Activated CD4-positive, alpha-beta T cell treated with anti-CD3 and anti-CD28 coated beads, Interleukin-2, amount 50 U/mL, for 24 hours (primary cell): ENCODE data around the gene MYO16.
"Not testable (repeated sequence)": the region's sequence is repeated elsewhere in the genome, so short reads cannot be mapped to it uniquely, and the experiment has no call there.

Experiments
- DNase-seq, 2 donors: peaks; one replicate each; pipeline ENCODE4 v3.0.0-alpha.2; 2020; ENCODE audit warnings: low read depth in 1 of 2, low spot score in 1 of 2

The MYO16 gene

GRCh38 chr13:108878732-108879131 is 249.3 kb downstream of the MYO16 start:
- no peak for DNase-seq

DNA sequence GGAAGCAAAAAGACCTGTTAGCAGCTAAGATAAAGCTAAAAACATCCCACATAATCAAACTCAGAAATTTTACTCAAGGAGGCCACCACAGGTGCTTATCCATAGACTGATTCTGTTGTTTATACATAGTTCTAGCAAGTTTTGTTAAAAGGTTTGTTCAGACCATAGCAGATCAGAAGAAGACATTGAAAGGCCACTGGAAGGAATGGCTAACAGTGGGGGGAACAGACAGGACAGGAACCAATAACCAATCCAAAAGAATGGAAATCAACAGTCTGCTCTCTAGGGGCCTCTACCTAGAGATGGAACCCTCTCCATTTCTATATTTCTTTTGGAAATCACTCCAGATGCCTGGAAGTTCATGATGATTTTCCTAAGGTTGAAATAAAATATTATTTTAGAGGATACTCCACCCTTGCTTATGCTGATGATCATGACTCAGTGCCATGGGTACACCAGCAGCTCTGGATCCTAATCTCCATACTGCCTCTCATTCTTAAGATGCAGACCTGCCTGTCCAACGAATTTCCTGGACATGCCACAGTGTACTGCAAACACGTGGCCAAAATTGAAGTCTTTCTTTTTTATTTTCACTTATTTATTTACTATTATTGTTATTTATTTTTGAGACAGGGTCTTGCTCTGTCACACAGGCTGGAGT is 260.0 kb downstream of the MYO16 start:
- DNase-seq = no peak

DNA sequence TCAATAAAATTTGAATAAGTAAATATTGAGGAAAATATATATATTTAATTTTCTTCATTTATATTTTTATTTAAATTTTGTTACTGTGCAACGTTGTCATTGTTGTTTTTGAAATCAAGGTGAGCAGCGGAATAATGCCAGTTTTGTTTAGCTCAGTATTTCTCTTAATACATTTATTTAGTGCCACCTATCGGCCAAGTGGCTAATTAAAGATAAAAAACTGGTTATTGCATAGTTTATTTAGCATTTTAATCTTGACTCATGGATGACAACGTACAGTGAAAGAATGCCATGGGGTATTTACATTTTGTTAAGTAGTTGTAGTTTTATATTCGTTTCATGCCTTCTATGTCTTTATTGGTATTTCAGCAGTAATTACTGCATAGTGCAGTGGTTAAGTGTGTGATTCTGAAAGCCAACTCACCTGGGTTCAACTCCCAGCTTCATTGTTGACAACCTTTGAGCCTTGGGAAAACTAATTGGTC is 265.9 kb downstream of the MYO16 start:
- no peak for DNase-seq

GRCh38 chr13:108897955-108898354 is 268.5 kb downstream of the MYO16 start:
- no peak for DNase-seq

- DNase-seq = no peak
Measured at GRCh38 chr13:108902405-108903155, 273.2 kb downstream of the MYO16 start.

DNA sequence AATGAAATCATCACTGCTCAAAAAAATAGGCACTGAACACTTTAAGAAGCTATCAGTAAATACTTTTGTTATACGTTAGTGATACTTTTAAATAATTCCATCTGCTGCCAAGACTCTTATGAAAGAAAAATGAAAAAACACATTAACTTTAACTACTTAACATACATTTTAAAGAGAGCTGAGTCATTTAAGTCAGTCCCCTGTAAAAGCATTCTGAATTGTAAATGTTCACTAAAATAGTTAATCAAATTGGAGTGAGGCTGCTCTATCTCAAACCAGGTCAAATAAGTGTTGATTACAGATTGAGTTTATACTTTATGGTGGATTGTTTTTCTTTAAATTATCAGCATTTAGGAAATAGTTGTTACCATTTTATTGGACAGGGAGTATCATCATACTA is 274.2 kb downstream of the MYO16 start:
- no peak for DNase-seq

GRCh38 chr13:108911807-108912206 is 282.4 kb downstream of the MYO16 start:
- DNase-seq = no peak

GRCh38 chr13:108913731-108914130 is 284.3 kb downstream of the MYO16 start:
- not testable (repeated sequence) for DNase-seq

- no peak for DNase-seq
Measured at GRCh38 chr13:108915095-108915633, 285.8 kb downstream of the MYO16 start.

GRCh38 chr13:108915634-108916512 is 286.5 kb downstream of the MYO16 start:
- DNase-seq = peak; percentile 47 to 82

GRCh38 chr13:108917581-108917980 is 288.2 kb downstream of the MYO16 start:
- DNase-seq = no peak

DNA sequence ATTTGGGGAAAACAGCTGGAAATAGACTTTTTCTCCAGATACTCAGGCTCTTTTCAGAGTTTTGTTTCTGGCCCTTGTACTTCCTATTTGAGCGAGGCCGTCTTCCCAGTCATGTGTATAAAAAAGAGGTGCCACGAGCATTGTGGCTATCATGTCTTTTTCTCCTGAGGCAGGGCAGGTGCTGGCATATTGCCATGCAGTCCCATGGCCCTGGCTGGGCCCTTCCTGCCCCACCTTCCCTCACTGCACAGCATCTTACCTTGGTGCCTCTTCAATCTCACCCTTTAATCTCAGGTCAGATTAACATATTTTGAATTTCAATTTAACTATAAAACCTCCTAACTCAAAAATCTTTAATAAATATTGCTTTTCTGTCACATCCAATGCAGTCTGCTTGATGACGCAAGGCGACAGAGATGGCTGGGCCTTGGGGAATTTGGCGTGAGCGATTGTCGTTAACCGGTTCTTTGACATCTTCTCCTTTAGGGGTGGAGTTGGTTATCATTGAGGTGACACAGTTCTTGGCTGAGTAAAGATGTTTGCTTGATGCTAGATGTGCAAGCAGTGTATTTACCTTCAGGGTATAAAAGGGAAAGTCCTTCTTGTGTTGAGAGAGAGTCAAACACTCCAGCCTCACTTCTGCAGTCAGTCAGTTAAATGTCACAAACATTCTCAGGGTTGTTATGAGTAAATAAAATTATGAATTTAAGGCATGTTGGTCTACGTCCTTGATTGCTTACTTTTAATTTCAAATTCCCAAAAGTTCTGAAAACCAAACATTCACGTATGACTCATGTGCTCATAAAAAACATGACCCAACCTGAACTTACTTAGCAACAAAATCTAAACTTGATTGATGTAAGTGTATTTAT is 289.9 kb downstream of the MYO16 start:
- no peak for DNase-seq

DNA sequence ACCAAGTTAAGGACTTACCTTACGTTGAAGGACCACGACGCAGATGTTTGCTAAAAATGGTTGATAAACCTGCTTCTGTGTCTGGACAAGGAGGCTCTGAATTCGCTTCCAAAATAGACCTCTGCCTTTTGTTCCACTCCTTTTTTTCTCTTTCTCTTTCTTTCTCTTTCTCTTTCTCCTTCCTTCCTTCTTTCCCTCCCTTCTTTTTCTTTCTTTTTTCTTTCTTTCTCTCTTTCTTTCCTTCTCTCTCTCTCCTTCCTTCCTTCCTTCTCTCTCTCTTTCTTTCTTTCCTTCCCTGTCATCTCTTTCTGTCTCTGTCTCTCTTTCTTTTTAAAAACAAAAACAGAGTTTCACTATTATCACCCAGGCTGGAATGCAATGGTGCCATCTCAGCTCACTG is 290.7 kb downstream of the MYO16 start:
- DNase-seq = no peak

DNA sequence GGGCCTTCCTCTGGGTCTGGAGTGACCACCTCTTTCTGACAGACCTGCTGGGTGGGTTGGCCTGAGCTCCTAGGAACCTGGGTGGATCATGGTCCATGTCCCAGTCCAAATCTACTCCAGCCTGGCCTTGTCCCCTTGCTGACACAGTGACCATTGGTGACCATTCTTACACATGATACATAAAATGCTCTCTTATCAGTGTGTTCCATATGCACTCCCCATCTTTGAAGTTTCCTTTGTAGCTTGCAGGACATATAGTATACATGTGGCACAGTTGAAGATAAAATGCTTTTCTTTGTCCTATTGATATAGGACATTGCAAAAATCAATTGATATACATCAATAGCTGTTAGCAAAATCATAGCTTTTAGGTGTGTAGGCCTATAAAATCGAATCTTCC is 291.8 kb downstream of the MYO16 start:
- DNase-seq = no peak

DNA sequence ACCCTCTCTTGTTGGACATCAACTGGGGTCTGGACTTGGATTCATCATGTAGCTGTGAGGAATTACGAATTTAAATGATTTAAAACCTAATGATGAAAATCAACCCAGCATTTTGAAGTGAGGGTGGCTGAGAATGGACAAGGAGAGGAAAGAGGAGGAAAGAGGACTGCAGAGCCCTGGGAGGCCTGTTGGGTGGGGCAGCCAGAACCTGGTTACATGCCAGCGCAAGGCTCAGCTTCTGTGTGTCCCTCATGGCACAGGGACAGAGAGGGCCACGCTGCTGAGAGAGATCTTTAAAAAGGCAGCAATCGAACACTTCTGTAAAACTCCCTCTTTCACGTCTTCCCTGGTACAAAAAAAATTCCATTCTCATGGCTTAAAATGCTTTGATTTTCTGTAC is 292.7 kb downstream of the MYO16 start:
- no peak for DNase-seq

DNA sequence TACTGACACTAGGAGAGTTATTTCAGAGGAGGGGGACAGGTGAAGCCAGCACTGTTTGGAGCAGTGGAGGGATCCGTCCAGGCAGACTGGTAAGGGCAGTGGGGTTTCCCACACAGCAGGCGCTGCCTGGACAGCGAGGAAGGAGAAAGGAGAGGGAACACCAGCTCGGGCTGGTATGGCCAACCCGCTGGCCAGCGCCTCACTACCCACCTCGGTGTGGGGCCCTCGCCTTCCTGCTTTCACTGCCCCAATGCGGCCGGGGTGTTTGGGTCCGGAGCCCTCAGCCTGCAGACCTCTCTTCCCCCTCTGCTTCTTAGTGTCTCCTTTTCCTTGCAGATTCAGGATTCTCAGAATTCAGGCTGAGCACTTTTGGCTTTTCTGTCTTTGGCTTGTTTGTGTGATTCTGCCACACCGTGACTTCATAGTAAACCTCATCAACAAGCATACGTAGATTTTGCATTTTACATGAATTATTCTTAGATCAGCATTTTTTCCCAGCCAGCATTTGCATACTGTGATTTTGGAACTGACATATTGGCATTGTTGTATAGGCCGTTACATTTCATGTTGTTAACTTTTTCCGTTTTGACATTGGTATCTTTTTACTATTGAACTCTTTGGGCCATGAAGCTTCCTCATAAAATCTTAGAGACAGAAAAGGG is 294.1 kb downstream of the MYO16 start:
- DNase-seq = no peak

DNA sequence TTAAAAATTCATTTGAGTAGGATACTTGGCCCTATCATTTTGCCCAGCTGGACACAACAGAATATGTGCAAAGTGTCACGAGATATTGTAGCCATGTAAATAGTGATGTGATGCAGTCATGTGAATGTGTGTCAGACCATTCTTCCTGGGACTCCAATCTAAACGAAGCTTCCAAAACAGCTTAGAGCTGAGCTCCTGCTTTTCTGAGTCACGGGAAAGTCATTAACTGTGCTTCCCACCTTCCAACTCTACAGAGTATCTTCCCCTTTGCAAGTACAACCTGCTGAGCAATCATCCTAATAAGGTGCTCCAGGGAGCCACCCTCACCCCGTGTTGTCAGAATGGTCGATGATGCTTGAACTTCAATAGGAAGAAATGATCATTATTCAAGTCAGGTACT is 294.7 kb downstream of the MYO16 start:
- DNase-seq = no peak

GRCh38 chr13:108924541-108924940 is 295.1 kb downstream of the MYO16 start:
- DNase-seq = no peak

DNA sequence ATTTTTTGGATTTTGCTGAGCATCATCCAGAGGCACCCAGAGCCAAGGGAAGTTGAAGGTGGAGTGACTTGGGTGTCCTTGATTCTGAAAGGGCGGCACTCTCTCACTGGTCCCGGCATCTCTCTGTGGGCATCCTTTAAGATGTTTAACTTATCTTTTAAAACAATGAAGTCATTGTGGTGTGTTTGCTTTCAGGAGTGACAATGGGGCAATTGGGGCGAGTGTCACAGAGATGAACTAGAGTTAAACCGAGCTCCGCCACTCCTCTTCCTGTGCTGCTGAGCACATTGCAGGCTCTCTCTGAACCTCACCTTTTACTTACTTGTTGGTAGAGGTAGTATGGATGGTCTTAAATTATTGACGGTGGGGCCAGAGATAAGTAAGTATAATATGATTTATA is 295.7 kb downstream of the MYO16 start:
- no peak for DNase-seq

GRCh38 chr13:108926862-108927261 is 297.5 kb downstream of the MYO16 start:
- DNase-seq = no peak
